ENCODE results near the gene RBM23.

DNA sequence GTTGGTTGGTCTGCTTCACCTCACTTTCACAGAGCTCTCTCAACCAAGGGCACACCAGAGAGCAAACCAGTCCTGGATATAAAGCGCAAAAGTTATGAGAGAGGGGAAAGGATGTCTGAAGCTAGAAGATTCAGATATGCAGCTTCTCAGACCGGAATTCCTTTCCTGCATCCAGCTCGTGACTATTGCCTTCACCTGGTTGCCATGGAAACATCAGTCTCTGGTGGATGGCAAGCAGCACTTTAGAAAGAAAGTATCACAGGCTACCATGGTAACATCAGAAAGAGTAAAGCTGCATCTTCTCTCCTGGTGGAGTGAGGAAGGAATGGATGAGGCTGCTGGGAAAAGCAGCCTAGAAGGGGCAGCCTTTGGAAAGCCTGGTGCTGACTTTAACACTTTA, 22.2 kb downstream of the RBM23 start:
- TF ChIP-seq POLR2A (IDR thresholded peaks at IDR 0.05; ENCODE audit: low read depth, low read length) (no peak), TAF1 (IDR thresholded peaks at IDR 0.05; ENCODE audit: borderline replicate concordance, low read depth, low read length) (no peak), POLR2AphosphoS5 (IDR thresholded peaks at IDR 0.05; ENCODE audit: low read depth, low read length) (no peak)
